ENCODE results near the gene PPP1CC.
"Not testable (repeated sequence)": the region's sequence is repeated elsewhere in the genome, so short reads cannot be mapped to it uniquely, and the experiment has no call there.

PPP1CC gene

DNA sequence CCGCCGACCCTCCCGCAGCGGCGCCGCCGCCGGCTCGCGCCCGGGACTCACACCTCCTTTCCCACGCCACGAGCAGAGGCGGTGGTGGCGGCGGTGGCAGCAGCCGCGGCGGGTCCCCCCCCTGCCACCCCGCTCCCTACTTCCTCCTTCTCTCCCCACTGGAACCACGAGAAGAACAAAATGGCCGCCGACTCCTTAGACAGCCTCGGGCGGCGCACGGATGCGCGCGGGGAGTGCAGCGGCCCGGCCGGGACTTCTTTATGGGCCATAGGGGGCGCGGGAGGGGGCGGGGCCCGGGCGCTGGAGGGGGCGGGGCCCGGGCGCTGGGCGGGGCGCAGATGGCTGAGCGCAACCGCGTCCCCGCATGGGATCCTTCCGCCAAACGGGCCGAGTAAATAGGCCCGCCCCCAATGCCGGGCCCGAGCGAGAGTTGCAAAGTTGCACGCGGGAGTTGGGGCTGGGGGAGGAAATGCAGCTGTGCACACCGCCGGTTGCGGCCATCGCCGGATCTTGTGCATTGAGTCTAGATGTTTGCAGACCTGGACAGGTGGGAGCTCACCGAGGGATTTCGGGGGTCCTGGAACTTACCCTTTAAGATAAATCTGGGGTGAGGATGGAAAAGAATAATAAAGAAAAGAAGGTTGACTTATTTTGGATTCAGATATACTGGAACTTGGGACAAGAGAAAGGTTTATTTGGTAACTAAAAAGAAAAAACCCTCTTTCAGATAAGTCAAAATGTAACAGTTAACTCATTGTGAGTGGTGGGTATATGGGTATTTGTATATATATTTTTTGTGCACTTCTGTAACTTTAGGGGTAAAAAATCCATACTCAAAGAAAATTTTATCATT lies at the start of gene PPP1CC:
Gene PPP1CC, minus strand, starts transcription at position 174 of the 853 bp plus-strand sequence. CDS start 184 bp downstream, outside the sequence.
- DNase-seq, result peak; percentile 94

GRCh38 chr12:110791589-110791988 lies 48.9 kb upstream of the PPP1CC start:
- DNase-seq, result no peak

GRCh38 chr12:110790301-110790700 lies 47.6 kb upstream of the PPP1CC start:
- no peak for DNase-seq

DNA sequence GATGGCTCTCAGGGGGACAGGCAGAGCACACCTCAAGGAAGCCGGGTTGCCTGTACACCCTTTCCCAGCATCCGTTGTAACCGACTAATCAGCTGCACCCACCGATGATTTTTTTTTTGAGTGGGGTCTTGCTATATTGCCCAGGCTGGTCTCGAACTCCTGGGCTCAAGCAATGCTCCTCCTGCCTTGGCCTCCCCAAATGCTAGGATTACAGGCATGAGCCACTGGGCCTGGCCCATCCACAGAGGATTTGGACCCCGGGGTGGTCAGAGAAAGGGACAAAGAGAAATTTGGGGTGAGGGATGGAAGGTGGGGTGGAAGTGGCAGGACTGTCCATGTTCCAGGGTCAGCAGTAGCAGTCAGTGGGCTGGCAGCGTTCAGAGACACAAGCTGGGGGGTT lies 43.3 kb upstream of the PPP1CC start:
- DNase-seq, result no peak

DNA sequence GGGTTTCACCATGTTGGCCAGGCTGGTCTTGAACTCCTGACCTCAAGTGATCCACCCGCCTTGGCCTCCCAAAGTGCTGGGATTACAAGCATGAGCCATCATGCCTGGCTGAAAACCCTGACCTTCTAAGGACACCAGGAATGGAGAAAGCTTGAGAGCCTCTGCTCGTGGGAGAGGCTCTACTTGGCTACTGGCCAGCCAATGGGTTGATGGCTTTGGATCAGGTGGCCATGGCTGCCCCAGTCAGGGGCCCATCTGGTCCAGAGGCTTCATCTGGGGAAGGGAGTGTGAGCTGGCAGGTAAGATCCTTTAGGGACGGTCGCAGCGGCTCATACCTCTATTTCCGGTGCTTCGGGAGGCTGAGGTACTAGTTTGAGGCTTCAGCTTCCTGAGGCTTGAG lies 42.5 kb upstream of the PPP1CC start:
- DNase-seq, result no peak

DNA sequence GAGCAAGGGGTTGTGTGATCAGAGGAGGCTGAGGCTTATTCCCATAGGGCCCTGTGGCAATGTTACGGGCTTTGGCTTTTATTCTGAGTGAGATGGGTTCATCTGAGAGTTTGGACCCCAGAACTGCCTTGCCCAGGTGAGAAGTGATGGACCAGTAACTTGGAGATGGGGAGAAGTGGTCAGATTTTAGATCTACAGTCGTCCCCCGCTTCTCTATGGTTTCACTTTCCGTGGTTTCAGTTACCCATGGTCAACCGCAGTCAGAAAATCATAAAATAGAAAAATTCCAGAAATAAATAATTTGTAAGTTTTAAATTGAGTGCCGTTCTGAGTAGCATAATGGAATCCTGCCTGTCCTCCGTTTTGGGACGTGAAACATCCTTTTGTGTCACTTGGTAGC lies 40.2 kb upstream of the PPP1CC start:
- no peak for DNase-seq

GRCh38 chr12:110782094-110782493 lies 39.4 kb upstream of the PPP1CC start:
- DNase-seq, result no peak

- DNase-seq, result peak; percentile 52 to 63
These were observed 37.8 kb upstream of the PPP1CC start for GRCh38 chr12:110780448-110780847.

DNA sequence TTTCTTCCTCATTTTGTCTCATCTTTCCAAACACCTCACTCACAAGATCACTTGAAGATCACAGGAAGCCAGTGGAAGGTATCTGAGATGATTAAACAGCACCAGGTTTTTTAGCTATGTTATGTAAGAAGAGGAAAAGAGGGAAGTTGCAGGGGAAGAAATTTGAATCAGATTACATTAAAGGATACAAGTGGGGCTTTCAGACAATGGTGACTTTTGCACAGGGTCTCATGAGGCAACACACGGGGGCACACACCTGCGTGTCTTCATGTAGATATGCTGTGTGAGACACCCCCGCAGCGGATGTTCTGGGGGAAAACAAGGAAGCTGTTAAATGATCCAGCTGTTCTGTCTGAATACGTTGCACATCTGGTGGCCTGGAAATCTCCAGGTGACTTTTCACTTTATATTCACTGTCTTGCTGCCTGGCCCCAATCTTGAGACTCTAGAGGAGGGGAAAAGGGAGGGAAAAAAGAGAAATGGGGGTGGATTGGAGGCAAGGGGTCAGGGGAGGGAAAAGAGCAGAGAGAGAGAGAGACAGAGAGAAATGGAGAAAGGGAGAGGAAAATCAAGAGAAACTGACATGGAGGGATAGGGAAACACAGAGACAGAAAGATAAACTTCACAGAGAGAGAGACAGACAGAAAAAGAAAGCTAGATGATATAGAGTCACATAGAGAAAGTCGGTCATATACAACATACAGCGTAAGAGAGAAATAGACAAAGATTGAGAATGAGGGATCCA lies 36.3 kb upstream of the PPP1CC start:
- DNase-seq, result no peak

GRCh38 chr12:110776410-110776809 lies 33.7 kb upstream of the PPP1CC start:
- peak; percentile 71 to 76 for DNase-seq

GRCh38 chr12:110775997-110776396 lies 33.3 kb upstream of the PPP1CC start:
- no peak for DNase-seq

DNA sequence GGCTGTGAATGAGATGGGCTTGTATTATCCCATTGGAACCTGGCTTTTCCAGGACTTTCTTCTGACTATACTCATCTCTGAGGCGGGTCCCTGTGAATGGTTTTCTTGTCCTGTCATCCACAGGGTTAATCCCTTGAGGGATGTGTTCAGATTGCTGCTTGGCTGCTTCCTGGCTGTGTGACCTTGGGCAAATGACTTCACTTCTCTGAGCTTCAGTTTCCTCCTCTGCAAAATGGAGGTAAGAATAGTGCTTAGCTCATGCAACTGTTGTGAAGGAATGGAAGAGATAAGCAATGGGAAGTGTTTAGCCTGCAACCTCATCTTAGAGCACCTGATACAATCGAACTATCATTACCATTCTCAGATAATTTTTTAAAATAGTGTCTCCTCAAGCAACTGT lies 32.1 kb upstream of the PPP1CC start:
- DNase-seq, result no peak

- no peak for DNase-seq
These were observed 26.3 kb upstream of the PPP1CC start for GRCh38 chr12:110768960-110769359.

- no peak for DNase-seq
These were observed 25.2 kb upstream of the PPP1CC start for GRCh38 chr12:110767863-110768262.

DNA sequence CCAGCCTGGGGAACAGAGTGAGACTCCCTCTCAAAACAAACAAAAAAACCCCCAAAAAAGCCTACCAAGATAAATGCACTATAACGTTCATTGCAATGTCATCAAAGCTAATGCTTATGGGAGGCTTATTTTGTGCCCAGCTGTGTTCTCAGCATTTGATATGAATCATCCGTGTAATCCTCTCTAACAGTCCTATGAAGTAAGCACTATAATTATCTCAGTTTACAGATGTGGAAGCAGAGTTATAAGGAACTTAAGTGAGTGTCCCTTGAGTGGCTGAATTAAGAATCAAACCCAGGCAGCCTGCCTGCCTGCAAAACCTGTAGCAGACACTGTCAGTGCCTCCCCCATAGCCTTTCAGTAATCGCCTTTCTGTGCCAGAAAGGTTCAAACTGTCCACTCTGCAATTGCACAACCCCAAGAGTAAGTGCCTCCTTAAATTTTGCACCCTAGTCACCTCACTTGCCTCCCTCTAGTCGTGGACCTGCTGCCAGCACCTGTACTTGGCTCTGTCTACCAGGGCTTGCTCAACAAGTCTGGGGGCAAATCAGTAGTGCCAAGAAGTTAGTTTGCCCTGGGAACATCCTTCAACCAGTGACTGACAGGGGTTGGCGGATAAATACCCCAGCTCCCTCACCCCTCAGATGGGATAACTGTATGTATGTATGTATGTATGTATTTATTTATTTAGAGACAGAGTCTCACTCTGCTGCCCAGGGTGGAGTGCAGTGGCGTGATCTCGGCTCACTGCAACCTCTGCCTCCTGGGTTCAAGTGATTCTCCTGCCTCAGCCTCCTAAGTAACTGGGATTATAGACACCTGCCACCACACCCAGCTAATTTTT lies 23.8 kb upstream of the PPP1CC start:
- no peak for DNase-seq

DNA sequence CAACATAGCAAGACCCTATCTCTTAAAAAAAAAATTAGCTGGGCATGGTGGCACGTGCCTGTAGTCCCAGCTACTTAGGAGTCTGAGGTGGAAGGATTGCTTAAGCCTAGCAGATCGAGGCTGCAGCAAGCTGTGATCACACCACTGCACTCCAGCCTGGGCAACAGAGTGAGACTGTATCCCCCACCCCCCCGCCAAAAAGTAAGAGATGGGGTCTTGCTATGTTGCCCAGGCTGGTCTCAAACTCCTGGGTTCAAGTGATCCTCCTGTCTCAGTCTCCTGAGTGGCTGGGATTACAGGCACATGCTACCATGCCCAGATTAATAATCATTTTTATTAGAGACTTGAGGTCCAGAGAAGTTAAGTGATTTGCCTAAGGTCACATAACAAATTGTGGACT lies 22.9 kb upstream of the PPP1CC start:
- not testable (repeated sequence) for DNase-seq

- DNase-seq, result no peak
These were observed 22.4 kb upstream of the PPP1CC start for GRCh38 chr12:110765111-110765510.

- DNase-seq, result no peak
These were observed 20.9 kb upstream of the PPP1CC start for GRCh38 chr12:110763583-110763982.

- no peak for DNase-seq
These were observed 20.2 kb upstream of the PPP1CC start for GRCh38 chr12:110762891-110763290.

GRCh38 chr12:110760204-110760609 lies 17.5 kb upstream of the PPP1CC start:
- DNase-seq, result no peak

DNA sequence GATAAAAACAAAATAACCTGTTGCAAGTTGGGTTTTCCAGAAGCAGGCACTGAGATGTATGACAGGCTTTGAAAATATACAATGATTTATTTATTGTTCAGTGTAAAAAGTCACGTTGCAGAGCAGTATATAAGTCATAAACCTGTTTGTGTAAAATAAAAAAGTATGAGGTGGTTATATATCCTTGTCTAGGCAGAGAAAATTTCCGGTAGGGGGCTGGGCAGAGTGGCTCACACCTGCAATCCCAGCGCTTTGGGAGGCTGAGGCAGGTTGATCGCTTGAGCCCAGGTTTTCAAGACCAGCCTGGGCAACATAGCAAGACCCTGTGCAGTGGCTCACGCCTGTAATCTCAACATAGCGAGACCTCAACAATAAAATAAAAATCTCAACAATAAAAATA lies 16.2 kb upstream of the PPP1CC start:
- no peak for DNase-seq

DNA sequence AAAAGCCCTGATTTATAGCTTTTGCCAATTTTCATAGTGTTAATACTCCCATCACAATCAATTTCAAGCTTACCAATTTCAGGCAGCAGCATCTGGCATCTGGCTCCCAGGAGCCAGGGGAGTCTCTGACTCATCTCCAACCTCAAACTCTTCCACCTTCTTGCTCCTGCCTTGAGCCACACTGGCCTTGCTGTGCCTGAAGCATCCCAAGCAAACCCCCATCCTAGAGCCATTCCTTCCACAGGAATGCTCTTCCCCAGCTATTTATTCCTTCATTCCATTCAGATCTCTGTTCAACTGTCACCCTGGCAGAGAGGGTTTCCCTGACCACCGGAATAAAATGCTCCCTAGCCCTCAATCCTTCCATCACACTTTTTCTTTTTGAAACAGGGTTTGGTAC lies 13.9 kb upstream of the PPP1CC start:
- no peak for DNase-seq

DNA sequence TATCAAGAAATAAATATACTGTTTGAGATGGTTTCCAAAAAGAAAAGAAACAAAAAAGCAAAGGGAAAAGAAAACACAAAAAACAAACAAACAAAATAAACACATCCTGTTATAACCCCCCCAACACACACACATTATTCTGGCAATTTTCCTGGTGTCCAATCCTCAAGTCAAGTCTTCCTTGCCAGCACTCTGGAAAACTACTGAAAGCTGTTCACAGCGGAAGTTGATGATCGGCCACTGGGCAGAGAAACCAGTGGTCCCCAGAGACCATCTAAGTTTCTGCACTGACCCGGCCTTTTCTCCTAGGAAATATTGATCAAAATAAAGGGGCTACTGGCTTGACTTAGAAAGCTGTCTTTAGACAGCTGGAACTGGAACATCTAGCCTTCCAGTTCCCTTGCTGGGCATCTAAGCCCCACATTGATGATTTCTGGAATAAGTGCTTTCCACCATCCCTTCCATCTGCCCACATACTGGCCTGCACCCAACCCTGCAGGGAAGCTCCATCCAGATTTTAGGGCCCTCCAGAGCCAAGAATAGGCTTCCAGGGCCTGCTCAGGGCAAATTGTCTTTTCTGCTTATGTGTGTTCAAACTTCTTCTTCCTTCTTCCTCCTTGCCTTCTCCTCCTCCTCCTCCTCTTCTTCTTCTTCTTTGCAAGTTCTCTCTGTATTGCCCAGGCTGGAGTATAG lies 11.6 kb upstream of the PPP1CC start:
- DNase-seq, result no peak
